ENCODE data around the gene DNM2.
"Not testable (repeated sequence)": the region's sequence is repeated elsewhere in the genome, so short reads cannot be mapped to it uniquely, and the experiment has no call there.

Gene DNM2

DNA sequence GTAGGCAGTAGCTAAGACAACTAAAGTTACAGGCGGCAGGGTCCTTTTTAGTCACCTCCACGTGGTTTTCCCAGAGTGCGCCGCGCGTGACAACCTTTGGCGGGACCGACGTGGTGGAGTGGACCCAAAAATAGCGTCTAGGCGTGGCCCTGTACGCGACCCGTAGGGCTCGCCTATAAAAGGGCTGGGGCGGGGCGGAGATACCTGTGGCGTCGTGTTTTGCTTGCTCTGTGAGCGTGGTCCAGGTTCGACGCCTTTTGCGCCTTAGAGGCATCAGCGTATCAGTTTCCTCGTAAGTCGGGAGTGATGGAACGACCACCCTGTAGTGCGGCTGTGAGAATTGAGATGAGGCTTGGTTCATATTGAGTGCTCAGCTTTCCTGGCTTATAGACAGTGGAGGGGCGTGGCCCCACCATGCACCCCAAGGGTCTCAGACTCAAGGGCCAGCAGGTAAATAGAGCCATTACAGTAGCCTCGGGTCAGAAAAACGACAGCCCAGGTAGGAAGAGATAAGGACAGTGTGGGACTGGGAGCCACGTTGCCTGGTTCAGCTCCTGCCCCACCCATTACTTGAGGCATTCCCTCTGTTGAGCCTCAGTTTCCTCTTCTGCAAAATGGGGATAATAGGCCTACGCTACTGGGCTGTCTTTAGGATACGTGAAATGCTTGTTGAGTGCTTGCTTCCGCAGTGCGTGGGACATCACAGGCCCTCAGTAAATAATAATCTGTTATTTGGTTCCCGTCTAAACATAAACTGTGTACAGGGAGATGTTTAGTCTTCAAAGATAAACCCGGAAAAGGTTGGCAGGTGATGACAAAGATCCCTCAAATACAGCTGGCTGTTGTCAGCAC, 118.8 kb downstream of the DNM2 start:
- peak; percentile 82 for DNase-seq (ENCODE audit: low spot score)

DNA sequence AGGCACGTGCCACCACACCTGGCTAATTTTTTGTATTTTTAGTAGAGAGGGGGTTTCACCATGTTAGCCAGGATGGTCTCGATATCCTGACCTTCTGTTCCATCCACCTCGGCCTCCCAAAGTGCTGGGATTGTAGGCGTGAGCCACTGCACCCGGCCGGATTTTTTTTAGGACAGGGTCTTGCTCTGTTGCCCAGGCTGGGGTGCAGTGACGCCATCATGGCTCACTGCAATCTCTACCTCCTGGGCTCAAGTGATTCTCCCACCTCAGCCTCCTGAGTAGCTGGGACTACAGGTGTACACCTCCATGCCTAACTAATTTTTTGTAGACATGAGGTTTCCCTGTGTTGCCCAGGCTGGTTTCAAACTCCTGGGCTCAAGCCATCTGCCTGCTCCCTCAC, 119.8 kb downstream of the DNM2 start:
- DNase-seq (ENCODE audit: low spot score): not testable (repeated sequence)

DNA sequence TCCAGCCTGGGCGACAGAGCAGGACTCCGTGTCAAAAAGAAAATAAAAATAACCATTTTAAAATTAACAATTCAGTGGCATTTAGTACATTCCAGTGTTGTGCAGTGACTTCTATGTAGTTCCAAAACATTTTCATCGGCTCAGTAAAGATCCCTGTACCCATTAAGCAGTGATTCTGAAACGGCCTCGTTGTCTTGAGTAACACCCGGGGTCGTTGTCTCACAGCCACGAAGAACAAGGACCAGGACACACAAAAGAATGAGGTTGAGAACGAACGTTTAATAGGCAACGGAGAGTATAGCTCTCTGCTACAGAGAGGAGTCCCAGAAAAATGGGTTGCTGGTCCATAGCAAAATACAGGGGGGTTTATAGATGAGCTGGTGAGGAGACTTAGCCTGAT, 120.5 kb downstream of the DNM2 start:
- no peak for DNase-seq (ENCODE audit: low spot score)

DNA sequence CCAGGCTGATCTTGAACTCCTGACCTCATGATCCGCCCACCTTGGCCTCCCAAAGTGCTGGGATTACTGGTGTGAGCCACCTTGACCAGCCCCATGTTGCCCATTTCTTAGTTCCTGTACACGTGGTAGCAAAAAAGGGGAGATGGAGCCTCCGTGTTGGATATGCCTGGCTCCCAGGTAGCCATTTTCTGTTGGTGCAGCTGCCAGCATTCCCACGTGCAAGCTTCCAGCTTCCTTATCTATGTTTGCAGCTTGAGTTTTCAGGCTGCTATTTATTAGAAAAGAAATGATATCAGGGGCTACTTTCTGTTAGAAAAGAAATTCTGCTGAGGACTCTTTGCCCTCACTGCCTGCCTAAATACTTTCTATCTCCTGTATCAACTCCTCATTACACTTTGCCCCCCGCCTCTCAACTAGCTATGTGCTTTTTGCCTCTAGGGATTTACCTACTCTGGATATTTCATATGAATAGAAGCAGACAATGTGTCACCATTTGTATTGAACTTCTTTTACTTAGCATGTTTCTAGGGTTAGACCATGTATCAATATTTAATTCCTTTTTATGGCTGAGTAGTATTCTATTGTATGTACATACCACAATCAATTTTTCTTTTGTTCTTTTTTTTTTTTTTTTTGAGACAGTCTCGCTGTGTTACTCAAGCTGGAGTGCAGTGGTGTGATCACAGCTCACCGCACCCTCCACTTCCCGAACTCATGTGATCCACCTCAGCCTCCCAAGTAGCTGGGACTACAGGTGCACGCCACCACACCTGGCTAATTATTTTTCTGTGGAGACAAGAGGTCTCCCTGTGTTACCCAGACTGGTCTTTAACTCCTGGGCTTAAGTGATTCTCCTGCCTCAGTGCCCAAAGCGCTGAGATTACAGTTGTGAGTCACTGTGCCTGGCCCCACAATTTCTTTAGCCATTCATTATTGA, 121.5 kb downstream of the DNM2 start:
- DNase-seq (ENCODE audit: low spot score): no peak

DNA sequence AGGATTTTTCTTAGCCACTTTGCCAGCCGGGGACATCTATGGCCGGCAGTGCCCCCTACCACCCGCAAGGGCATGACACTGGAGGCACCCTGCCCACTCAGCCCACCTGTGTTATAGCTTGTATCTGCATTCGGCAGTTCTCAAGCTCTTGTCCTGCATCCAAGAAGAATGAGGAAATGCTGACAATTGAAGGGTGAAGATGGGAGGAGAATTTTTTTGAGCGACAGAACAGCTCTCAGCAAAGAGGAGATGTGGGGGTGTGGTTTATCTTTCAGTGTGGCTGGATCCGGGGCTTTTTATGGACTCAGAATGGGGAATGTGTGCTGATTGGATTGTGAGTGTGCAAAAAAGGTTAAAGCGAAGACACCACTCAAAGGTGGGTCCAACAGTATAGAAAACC, 124.9 kb downstream of the DNM2 start:
- no peak for DNase-seq (ENCODE audit: low spot score)

DNA sequence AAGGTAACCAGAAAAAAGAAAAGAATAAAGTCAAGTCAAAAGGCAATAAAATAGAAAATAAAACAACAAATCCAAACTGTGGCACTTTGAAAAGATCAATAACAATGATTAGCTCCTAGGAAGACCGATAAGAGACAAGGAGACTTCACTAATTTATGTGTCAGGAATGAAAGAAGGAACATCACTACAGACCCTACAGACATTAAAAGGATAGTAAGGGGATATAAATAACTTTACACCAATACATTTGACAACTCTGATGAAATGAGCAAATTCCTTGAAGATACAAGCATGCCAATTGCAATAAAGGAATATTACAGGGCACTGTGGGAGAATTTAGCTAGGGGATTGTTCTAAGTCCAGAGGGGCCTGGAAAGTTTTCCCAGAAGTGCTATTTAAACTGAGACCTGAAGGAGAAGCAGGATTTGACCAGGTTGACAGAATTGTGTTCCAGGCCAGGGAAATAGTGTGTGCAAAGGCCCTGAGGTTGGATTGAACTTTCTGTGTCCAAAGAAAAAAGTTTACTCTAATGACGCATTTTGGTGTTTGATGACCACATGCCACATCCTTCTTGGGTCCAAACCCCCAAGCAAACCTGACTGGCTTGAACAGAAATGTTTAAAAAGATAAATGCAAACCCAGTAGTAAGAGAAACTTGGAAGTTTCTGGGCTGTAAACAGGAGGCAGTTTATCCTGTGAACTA, 128.8 kb downstream of the DNM2 start:
- DNase-seq (ENCODE audit: low spot score): no peak

DNA sequence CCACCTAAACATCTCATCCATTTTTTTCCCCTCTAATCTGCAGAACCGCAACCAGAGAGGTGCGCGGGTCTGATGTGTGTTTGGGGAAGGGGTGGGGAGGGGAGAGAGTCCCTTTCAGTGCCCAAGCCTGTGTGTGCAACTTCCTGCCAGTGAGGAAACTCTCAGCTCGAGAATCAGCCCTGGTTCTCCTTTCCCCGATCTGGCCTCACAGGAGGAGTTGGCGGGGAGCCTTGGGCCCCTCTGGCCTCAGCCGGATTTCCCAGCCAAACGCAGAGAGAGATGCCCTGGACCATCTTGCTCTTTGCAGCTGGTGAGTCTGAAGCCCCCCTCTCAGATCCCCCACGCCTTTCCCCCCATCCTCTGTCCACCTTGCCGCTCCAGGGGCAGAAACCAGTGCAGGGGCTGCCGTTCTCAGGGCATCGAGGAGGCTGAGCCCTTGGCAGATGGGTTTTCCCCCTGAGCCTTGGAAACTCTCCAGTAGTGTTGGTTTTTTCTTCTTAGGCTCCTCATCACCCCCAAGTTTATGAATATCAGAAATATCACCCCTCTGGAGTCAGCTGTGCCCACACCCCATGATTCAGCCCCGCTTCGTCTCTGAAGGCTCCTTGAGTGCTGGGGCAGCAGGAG, 130.5 kb downstream of the DNM2 start, which contains the start of gene C19orf38:
TSS of gene C19orf38 (plus strand) at position 186 of the 627 bp plus-strand sequence. CDS start at position 280, 94 bp downstream.
- DNase-seq (ENCODE audit: low spot score): no peak

DNA sequence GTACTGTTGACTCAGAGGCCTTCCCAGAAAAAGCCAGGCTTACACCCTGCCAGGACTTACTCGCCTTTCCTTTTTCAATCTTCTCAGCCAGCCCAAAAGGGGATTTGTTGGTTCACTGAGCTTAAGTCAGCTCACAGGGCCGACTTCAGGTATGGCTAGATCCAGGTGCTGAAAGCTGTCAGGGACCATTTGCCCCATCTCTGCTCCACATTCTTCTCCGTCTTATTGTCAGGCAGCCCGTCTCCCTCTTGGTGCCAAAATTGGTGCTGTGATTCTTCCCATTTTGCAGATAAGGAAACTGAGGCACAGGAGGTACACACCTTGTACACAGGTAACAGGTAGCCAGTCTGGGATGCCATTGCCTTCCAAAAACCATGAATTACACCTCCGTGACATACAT, 132.8 kb downstream of the DNM2 start:
- no peak for DNase-seq (ENCODE audit: low spot score)

DNA sequence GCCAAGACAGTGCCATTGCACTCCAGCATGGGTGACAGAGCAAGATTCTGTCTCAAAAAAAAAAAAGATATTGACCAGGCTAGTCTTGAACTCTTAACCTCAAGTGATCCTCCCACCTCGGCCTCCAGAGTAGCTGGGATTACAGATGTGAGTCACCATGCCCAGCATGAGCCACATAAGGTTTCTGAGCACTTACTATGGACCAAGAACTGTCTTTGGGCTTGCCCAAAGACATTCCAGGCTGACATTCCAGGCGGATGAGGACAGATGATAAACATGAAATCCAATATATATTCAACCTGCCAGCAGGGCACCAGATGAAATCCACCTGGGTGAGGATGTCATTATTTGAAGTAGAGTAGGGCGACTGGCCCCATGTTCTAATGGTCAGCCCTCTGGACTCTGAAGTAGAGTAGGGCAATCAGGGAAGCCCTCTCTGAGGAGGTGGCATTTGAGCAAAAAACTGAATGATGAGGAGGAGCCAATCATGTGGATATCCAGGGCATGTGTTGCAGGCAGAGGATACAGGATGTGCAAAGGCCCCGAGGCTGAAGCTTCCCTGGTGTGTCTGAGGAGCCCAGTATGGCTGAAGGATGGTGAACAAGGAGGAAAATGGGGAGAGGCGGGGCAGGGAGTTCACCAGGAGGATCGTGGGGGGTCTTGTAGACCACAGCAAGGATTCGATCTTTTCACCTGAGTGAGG, 134.4 kb downstream of the DNM2 start:
- DNase-seq (ENCODE audit: low spot score): no peak

DNA sequence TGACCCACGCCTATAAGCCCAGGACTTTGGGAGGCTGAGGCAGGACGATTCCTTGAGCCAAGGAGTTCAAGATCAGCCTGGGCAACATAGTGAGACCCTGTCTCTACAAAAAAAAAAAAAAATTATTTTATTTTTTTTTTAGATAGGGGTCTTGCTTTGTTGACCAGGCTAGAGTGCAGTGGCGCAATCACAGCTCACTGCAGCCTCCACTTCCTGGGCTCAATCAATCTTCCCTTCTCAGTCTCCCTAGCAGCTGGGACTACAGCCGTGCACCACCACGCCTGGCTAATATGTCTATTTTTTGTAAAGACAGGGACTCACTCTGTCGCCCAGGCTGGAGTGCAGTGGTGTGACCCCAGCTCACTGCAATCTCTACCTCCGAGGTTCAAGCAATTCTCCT, 135.1 kb downstream of the DNM2 start:
- no peak for DNase-seq (ENCODE audit: low spot score)

DNA sequence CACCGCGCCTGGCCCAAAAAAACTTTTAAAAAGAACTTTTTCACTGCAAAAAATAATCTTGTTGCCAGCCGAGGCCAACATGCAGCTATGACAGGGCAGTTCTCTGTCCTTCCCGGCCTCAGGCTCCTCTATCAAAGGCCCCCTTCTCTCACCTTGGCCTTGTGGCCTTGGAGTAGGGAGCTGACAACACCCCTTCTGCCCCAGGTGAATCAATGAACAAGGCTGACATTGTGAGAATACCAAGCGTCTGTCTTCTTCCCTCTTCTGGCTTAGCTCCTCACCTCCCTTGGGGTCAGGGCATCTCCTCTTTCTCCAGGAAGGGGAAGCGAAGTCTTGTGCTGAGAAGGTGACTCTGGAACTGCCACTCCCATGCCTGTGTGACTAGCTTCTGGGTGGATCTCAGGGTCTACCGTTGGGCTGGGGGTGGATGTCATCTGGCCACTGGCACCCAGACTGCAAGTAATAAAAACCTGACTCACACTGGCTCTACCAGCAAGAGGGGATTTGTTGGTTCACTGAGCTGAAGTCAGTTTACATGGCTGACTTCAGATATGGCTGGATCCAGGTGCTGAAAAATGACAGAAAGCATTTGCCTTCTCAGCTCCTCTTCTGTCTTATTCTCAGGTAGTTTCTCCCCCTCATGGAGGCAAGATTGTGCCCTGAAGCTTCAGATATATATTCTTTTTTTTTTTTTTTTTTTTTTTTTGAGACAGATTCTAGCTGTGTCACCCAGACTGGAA, 136.6 kb downstream of the DNM2 start:
- DNase-seq (ENCODE audit: low spot score): no peak

DNA sequence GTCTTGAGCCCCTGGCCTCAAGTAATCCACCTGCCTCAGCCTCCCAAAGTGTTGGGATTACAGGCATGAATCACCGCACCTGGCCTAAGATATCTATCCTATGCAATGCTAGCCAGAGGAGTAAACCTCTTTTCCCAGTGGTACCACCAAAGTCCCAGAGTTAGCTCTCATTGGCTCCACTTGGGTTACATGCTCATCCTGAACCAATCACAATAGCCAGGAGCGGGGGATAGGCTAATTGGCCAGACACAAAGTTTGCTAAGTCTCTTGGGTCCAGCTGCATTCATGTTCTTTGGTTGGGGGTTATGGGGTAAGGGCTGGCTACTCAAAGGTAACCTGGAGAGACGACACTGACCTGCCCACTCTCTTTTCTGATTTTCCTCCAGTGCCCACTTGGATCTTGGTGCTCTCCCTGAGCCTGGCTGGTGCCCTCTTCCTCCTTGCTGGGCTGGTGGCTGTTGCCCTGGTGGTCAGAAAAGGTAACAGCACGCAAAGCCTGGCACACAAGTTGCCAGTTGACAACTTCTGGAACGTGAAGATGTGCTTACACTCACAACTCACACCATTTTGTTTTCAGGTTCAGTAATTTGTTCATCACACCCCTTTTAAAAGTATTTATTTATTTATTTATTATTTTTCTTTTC, 138.1 kb downstream of the DNM2 start:
- no peak for DNase-seq (ENCODE audit: low spot score)

DNA sequence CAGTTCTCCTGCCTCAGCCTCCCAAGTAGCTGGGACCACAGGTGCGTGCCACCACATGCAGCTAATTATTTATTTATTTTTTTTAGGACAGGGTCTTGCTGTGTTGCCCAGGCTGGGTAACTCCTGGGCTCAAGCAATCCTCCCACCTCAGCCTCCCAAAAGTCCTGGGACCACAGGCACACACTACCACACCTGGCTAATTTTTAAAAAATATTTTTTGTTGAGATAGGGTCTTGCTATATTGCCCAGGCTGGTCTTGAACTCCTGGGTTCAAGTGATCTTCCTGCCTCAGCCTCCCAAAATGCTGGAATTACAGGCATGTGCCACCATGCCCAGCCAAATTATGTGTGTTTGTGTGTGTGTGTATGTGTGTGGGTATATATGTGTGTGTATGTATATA, 139.0 kb downstream of the DNM2 start:
- not testable (repeated sequence) for DNase-seq (ENCODE audit: low spot score)

DNA sequence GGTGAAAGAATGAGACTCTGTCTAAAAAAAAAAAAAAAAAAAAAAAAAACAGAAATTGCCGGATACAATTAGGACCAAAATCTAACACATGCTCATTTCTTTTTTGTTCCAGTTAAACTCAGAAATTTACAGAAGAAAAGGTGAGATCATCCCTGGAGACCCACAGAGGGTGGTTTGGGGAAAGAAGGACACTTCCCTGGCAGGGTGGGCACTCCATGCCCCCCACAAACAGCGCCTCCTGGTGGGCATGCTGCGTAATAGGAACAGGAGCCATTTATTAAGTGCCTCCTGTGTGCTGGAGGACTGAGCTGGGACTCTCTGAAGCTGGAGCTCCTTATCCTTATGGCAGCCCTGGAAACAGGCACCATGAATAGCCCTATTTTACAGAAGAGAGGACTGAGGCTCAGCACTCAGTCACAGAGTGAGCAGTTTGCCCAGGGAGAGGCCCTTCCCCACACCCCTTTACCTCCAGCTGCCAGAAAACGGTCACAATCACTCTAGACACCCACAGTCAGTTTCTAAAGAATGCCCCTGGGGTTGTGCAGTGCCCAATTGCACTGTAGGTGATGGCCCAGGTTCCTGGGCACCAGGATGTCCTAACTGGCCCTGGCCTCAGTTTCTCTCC, 140.4 kb downstream of the DNM2 start:
- DNase-seq (ENCODE audit: low spot score): no peak

DNA sequence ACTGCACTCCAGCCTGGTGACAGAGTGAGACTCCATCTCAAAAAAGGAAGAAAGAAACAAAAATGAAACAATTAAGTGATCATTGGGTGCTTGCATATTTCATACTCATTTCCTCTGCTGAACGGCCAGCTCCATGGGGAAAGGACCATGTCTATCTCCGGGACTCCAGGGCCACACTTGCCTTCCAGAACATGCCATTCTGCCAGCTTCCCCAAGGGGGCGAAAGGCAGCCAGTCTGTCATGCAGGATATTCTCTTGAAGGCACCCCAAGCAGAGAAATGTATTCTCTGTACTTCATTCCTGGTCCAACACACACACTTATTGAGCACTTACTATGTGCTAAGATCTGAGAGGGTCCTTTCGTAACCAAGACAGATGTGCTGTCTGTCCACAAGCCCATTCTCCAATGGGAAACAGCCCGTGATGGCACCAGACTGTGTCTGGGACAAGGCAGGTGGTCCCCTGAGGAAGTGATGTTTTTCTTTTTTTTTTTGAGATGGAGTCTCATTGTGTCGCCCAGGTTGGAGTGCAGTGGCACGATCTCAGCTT, 143.3 kb downstream of the DNM2 start:
- DNase-seq (ENCODE audit: low spot score): no peak

DNA sequence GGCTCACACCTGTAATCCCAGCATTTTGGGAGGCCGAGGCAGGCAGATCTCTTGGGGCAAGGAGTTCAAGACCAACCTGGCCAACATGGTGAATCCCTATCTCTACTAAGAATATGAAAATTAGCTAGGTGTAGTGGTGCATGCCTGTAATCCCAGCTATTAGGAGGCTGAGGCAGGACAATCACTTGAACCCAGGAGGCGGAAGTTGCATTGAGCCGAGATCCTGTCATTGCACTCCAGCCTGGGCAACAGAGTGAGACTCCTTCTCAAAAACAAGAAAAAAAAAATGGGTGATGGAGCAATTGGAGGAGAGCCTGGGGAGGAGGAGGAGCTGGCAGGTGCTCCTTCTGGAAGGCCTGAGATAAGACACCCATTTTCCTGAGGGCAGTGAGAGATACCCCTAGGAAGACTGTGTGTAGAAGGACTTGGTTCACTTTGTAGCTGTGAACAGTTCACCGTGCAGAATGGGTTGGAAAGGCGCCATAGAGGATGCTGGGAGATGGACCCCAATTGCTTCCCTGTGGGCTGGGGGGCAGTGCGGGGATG, 144.8 kb downstream of the DNM2 start:
- DNase-seq (ENCODE audit: low spot score): no peak

DNA sequence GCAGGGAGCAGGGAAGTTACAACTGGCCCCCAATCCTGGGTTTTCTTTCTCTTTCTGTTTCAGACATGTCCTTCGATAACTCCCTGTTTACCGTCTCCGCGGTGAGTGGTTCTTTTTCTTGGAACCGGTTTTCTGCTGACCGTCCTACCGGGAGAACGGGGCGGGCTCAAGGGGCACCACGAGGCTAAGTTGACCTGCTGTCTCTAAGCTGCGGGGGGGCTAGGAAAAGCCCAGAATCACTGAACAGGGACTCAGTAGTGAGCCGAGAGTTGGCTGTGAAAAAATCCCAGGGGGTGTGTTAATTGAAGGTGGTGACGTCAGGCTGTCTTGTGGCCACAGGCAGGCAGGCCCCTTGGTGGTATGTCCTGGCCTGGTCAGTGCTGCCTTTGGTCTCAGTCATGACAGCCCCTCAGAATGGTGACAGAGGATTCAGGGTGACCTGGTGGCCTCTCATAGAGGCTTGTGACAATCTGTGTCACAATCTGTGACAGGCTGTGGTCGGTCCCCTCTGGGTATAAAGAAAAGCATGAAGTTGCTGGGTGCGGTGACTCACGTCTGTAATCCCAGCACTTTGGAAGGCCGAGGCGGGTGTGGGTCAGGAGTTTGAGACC, 145.3 kb downstream of the DNM2 start:
- DNase-seq (ENCODE audit: low spot score): no peak

DNA sequence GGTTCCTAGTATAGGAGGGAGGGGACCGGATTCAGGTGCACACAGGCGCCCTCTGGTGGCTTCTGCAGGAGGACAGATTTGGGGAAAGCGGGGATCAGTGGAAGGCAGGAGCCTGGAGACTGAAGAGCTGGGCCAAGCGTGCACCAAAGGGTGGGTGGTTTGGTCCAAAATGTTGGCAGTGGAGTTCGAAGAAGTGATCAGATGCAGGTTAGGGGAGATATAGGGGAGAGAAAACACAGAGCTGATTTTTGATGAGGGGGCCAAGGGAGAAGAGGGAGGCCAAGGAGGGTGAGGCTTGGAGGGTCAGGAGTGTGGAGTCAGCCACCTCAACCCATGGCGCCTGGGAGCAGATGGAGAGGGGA, 146.6 kb downstream of the DNM2 start:
- peak; percentile 87 for DNase-seq (ENCODE audit: low spot score)

DNA sequence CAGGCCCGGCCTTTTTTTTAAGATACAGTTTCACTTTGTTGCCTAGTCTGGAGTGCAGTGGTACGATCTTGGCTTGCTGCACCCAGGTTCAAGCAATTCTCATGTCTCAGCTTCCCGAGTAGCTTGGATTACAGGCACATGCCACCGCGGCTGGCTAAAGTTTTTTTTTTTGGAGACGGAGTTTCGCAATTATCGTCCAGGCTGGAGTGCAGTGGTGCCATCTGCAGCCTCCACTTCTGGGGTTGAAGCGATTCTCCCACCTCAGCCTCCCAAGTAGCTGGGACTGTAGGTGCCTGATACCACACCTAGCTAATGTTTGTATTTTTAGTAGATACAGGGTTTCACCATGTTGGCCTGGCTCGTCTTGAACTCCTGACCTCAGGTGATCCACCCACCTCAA, 148.6 kb downstream of the DNM2 start:
- no peak for DNase-seq (ENCODE audit: low spot score)

Data from Ammon's horn (tissue), 1 donor.